HCT116 (cell line): Measurements from ENCODE around the gene EXOC6B. TPM values are rescaled to one million over a fixed set of nuclear protein-coding genes. Genes with fewer than 3 reads are reported as not detected.

Experiments used
- ATAC-seq: fragments of 200-7000 bp; cut with Tn5 transposase; 2 replicates; pipeline ENCODE4 v1.9.1; 2020; ENCODE audit warnings: mild to moderate bottlenecking, moderate library complexity
- BruUV-seq: library from RNA; stranded (reverse); fragments of 400-500 nt; replicated peaks from 2 replicates; lab custom pipeline; 2021; lab: Mats Ljungman, UMichigan
- CTCF ChIA-PET: fragments of 300-600 bp; sonication (Branson Sonifier 250); formaldehyde crosslinking; loops from one replicate; lab custom pipeline; 2021; ENCODE audit warnings: antibody characterized with exemption; lab: Charles Lee
- POLR2A ChIA-PET: fragments of 300-600, 350-600 bp; sonication (Branson Sonifier 250); formaldehyde crosslinking; loops from one replicate; lab custom pipeline; 2021; ENCODE audit warnings: antibody characterized with exemption; lab: Charles Lee
- RAD21 ChIA-PET, 2 experiments: fragments of 300-600 bp; sonication (Branson Sonifier 250); formaldehyde crosslinking; loops; one replicate each; lab custom pipeline; 2023; ENCODE audit warnings: low total read pairs in 2 of 2; ENCODE audit not compliant: uncharacterized antibody in 2 of 2, unreplicated experiment in 2 of 2, low non-redundant PET in 1 of 2; lab: Charles Lee
- DNase-seq: peaks from one replicate; pipeline ENCODE4 v3.0.0-alpha.2; 2010; ENCODE audit warnings: low read depth, low spot score
- H2AFZ ChIP-seq: fragments of 200-600 bp; shearing (Covaris generic), sonication (generic); 2 replicates; pipeline ENCODE4 v1.6.1; 2017; ENCODE audit warnings: low read depth, mixed run types, mixed read lengths, antibody characterized with exemption, low read length; ENCODE audit not compliant: poor library complexity, severe bottlenecking
- H3K27ac ChIP-seq: 2 replicates; pipeline ENCODE4 v1.5.1; 2012; ENCODE audit warnings: low read depth, low read length
- H3K27me3 ChIP-seq: fragments of 200-600 bp; sonication (generic); 2 replicates; pipeline ENCODE4 v1.6.1; 2016; ENCODE audit warnings: mixed run types, low read length, mixed read lengths; ENCODE audit not compliant: insufficient read depth
- H3K36me3 ChIP-seq, 2 experiments: fragments of 200-500 bp in 1 of 2; fragments of 200-600 bp in 1 of 2; sonication (Bioruptor generic) in 1 of 2; sonication (generic) in 1 of 2; 2 replicates each; pipeline versions ENCODE4 v1.5.1 to v1.6.1; 2014 to 2016; ENCODE audit warnings: low read length in 2 of 2, inconsistent platforms in 1 of 2, mixed read lengths in 1 of 2, mixed run types in 1 of 2; ENCODE audit not compliant: insufficient read depth in 2 of 2, control insufficient read depth in 1 of 2
- H3K4me1 ChIP-seq, 2 experiments: fragments of 200-600 bp in 1 of 2; sonication (generic) in 1 of 2; 2 replicates each; pipeline versions ENCODE4 v1.5.1 to v1.6.1; 2012 to 2017; ENCODE audit warnings: low read length in 2 of 2, inconsistent platforms in 1 of 2, mild to moderate bottlenecking in 1 of 2, mixed read lengths in 1 of 2, mixed run types in 1 of 2, moderate library complexity in 1 of 2; ENCODE audit not compliant: insufficient read depth in 2 of 2, control insufficient read depth in 1 of 2
- H3K4me2 ChIP-seq: fragments of 200-600 bp; sonication (generic); 2 replicates; pipeline ENCODE4 v1.6.1; 2017; ENCODE audit warnings: mixed run types, low read length, mixed read lengths
- H3K4me3 ChIP-seq, 2 experiments: fragments of 200-600 bp in 1 of 2; sonication (generic) in 1 of 2; replicated peaks in 1 of 2; 2 replicates each; pipeline ENCODE4 v1.5.1; 2011 to 2016; ENCODE audit warnings: low read length in 2 of 2, control low read depth in 1 of 2, low read depth in 1 of 2, mild to moderate bottlenecking in 1 of 2, mixed read lengths in 1 of 2, mixed run types in 1 of 2
- H3K79me2 ChIP-seq: fragments of 200-600 bp; sonication (generic); 2 replicates; pipeline ENCODE4 v1.6.1; 2017; ENCODE audit warnings: mild to moderate bottlenecking, mixed run types, low read length, moderate library complexity, mixed read lengths; ENCODE audit not compliant: insufficient read depth
- H3K9ac ChIP-seq: fragments of 200-600 bp; sonication (generic); 2 replicates; pipeline ENCODE4 v1.6.1; 2016; ENCODE audit warnings: low read length, mixed read lengths
- H3K9me2 ChIP-seq: fragments of 200-600 bp; sonication (generic), shearing (Covaris generic); 2 replicates; pipeline ENCODE4 v1.6.1; 2017; ENCODE audit warnings: mixed run types, mild to moderate bottlenecking, moderate library complexity; ENCODE audit not compliant: insufficient read depth
- H3K9me3 ChIP-seq, 2 experiments: fragments of 200-500 bp in 1 of 2; fragments of 200-600 bp in 1 of 2; sonication (Bioruptor generic) in 1 of 2; sonication (generic) in 1 of 2; 2 replicates each; pipeline ENCODE4 v1.6.1; 2014 to 2017; ENCODE audit warnings: low read length in 2 of 2, mixed read lengths in 2 of 2, inconsistent platforms in 1 of 2, low read depth in 1 of 2, mild to moderate bottlenecking in 1 of 2, mixed run types in 1 of 2, moderate library complexity in 1 of 2; ENCODE audit not compliant: control insufficient read depth in 1 of 2, insufficient read depth in 1 of 2
- H4K20me1 ChIP-seq: fragments of 200-600 bp; sonication (generic), shearing (Covaris generic); 2 replicates; pipeline ENCODE4 v1.6.1; 2017; ENCODE audit warnings: mixed run types, mild to moderate bottlenecking, moderate library complexity; ENCODE audit not compliant: insufficient read depth
- CBX3 ChIP-seq: IDR thresholded peaks from 2 replicates; pipeline ENCODE4 v1.6.1; 2012; ENCODE audit warnings: low read depth
- EZH2phosphoT487 ChIP-seq: fragments of 200-600 bp; IDR thresholded peaks from 2 replicates; pipeline ENCODE4 v1.6.1; 2018; ENCODE audit warnings: antibody characterized with exemption, borderline replicate concordance
- MAX ChIP-seq: IDR thresholded peaks from 2 replicates; pipeline ENCODE4 v1.6.1; 2012
- intact Hi-C: fragments of 100-400 bp; cut with micrococcal nuclease; formaldehyde crosslinking; loops from 2 replicates; pipeline ENCODE4 v1.10.0; 2022
- total RNA-seq: library from RNA; stranded (reverse); gene quantifications from one replicate; pipeline ENCODE4 v1.2.1, GENCODE V29; 2021; ENCODE audit not compliant: unreplicated experiment

The EXOC6B gene
- total RNA-seq, 1 experiment from 2014 or later: 25.4 TPM

- H3K36me3 ChIP-seq: no peaks in the 10 kb centered on the region
- POLR2A ChIA-PET: no interaction called here
- RAD21 ChIA-PET: no interaction called here
- no peaks in the 10 kb centered on the region for H3K9me2 ChIP-seq
- no peaks in the 10 kb centered on the region for H3K27me3 ChIP-seq
- no peaks in the 10 kb centered on the region for H3K79me2 ChIP-seq
- H3K4me1 ChIP-seq: no peaks in the 10 kb centered on the region
- CTCF ChIA-PET: no interaction called here
- no peak overlapping the region for H3K27ac ChIP-seq
- ATAC-seq: no peak
- H4K20me1 ChIP-seq: no peaks in the 10 kb centered on the region
- H3K9me3 ChIP-seq: no peaks in the 10 kb centered on the region
- H3K4me2 ChIP-seq: no peak overlapping the region
- DNase-seq: no peak
- H3K4me3 ChIP-seq: no peak overlapping the region
- H3K9ac ChIP-seq: no peak overlapping the region
- no peak overlapping the region for H2AFZ ChIP-seq
- intact Hi-C loops: no loop called here
- TF ChIP-seq EZH2phosphoT487: no peak
- TF ChIP-seq CBX3: no peak
- TF ChIP-seq, all 23 proteins: peak for 0
- no TSS peak for BruUV-seq
Observed at GRCh38 chr2:72674982-72675915, 150.6 kb downstream of the EXOC6B start.

DNA sequence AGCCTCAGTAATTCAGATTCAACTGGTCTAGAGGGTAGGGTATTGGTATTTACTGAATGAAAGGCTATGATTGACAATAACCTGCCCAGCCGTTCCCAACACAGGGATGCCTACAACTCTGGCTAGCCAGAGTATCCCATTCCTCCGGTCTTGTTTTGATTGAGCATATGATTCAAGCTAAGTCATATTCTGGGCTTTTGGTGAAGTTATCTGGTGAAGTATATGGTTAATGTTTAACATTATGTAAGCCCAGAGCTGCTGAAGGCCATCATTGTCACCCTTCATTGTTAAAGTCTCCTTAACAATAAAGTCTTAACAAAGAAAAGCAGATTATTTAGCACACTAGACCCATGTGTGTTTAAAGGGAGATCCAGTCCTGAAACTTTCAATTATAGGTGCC, 152.6 kb downstream of the EXOC6B start:
- intact Hi-C loops: no loop called here
- Histone ChIP-seq H3K27ac (no peak overlapping the region), H3K4me2 (no peak overlapping the region), H3K9ac (no peak overlapping the region), H4K20me1 (no peaks in the 10 kb centered on the region), H3K4me3 (no peak overlapping the region), H3K79me2 (no peaks in the 10 kb centered on the region), H3K9me3 (no peaks in the 10 kb centered on the region), H3K4me1 (no peaks in the 10 kb centered on the region), H3K36me3 (no peaks in the 10 kb centered on the region), H2AFZ (no peak overlapping the region), H3K9me2 (no peaks in the 10 kb centered on the region), H3K27me3 (no peaks in the 10 kb centered on the region)
- TF ChIP-seq MAX: no peak
- RAD21 ChIA-PET: no interaction called here
- POLR2A ChIA-PET: no interaction called here
- BruUV-seq: no TSS peak
- CTCF ChIA-PET: no interaction called here
- ATAC-seq: no peak
- DNase-seq: no peak
